Fibroblast of lung (primary cell): ENCODE results near the gene OSBPL9. TPM values are rescaled to one million over a fixed set of nuclear protein-coding genes. Genes with fewer than 3 reads are reported as not detected.

ENCODE experiments used
- DNase-seq, 2 donors: peaks; one replicate each; pipeline versions ENCODE4 v3.0.0 to v3.0.0-alpha.2; 2010; ENCODE audit warnings: low read depth in 2 of 2
- H2AFZ ChIP-seq: 2 replicates; pipeline ENCODE4 v1.5.1; 2012; ENCODE audit warnings: low read length, control low read depth, inconsistent platforms
- H3K27ac ChIP-seq: 2 replicates; pipeline ENCODE4 v1.5.1; 2011; ENCODE audit warnings: low read length, control low read depth; ENCODE audit not compliant: insufficient read depth
- H3K27me3 ChIP-seq: 2 replicates; pipeline ENCODE4 v1.5.1; 2011; ENCODE audit warnings: mild to moderate bottlenecking, low read length; ENCODE audit not compliant: control insufficient read depth, insufficient read depth
- H3K36me3 ChIP-seq: 2 replicates; pipeline ENCODE4 v1.5.1; 2011; ENCODE audit warnings: low read length; ENCODE audit not compliant: control insufficient read depth, insufficient read depth
- H3K4me1 ChIP-seq: 2 replicates; pipeline ENCODE4 v1.5.1; 2011; ENCODE audit warnings: low read length; ENCODE audit not compliant: control insufficient read depth, insufficient read depth; ENCODE audit errors: extremely low read depth
- H3K4me2 ChIP-seq: 2 replicates; pipeline ENCODE4 v1.5.1; 2011; ENCODE audit warnings: low read length, control low read depth; ENCODE audit not compliant: insufficient read depth; ENCODE audit errors: extremely low read depth
- H3K4me3 ChIP-seq, 4 experiments: fragments of 200-600 bp in 1 of 4; sonication (generic) in 1 of 4; replicated peaks in 1 of 4; 2 replicates each; pipeline ENCODE4 v1.5.1; 2011 to 2016; ENCODE audit warnings: low read length in 4 of 4, low read depth in 3 of 4, mild to moderate bottlenecking in 3 of 4, control low read depth in 2 of 4, inconsistent platforms in 1 of 4, mixed read lengths in 1 of 4; ENCODE audit not compliant: insufficient read depth in 1 of 4; ENCODE audit errors: control extremely low read depth in 1 of 4
- H3K79me2 ChIP-seq: 2 replicates; pipeline ENCODE4 v1.5.1; 2012; ENCODE audit warnings: mild to moderate bottlenecking, low read length, inconsistent platforms; ENCODE audit not compliant: control insufficient read depth, insufficient read depth
- H3K9ac ChIP-seq: 2 replicates; pipeline ENCODE4 v1.5.1; 2011; ENCODE audit warnings: mild to moderate bottlenecking, low read length, control low read depth; ENCODE audit not compliant: insufficient read depth
- H3K9me3 ChIP-seq: 2 replicates; pipeline ENCODE4 v1.5.1; 2012; ENCODE audit warnings: low read depth, low read length; ENCODE audit not compliant: control insufficient read depth, insufficient read depth
- H4K20me1 ChIP-seq: 2 replicates; pipeline ENCODE4 v1.5.1; 2011; ENCODE audit warnings: low read length; ENCODE audit not compliant: control insufficient read depth, insufficient read depth; ENCODE audit errors: extremely low read depth
- CTCF ChIP-seq, 2 donors: IDR thresholded peaks in 1 of 2; conservative IDR thresholded peaks in 1 of 2; 1 replicate in 1 of 2; 2 replicates in 1 of 2; pipeline ENCODE4 v1.5.1; 2011 to 2012; ENCODE audit warnings: low read length in 2 of 2, control low read depth in 1 of 2, inconsistent platforms in 1 of 2, low read depth in 1 of 2, mild to moderate bottlenecking in 1 of 2
- EZH2 ChIP-seq: IDR thresholded peaks from 2 replicates; pipeline ENCODE4 v1.5.1; 2012; ENCODE audit warnings: low read length, control low read depth, mild to moderate bottlenecking; ENCODE audit errors: missing control alignments
- polyA plus RNA-seq, 2 donors: library from polyadenylated mRNA; depleted of rRNA in 1 of 2; stranded (reverse) in 1 of 2; unstranded in 1 of 2; fragments of >200 nt; gene quantifications; 2 replicates each; pipeline ENCODE4 v1.2.1, GENCODE V29; 2011 to 2012; ENCODE audit warnings: missing spikeins in 1 of 2
- total RNA-seq: library from RNA; depleted of rRNA; stranded (reverse); fragments of >200 nt; gene quantifications from 2 replicates; pipeline ENCODE4 v1.2.1, GENCODE V29; 2014

Gene OSBPL9
- total and polyA plus RNA-seq, 2 donors (not counting 1 experiment from before 2014, with no cell fraction given): 62.5 to 90.7 TPM

GRCh38 chr1:51749151-51749550 is 132.3 kb downstream of the OSBPL9 start:
- Histone ChIP-seq H3K4me3 (no peak overlapping the region), H3K9ac (no peak overlapping the region), H3K36me3 (no peaks in the 10 kb centered on the region), H3K27me3 (no peaks in the 10 kb centered on the region), H3K27ac (no peak overlapping the region), H3K9me3 (no peaks in the 10 kb centered on the region), H3K4me2 (no peak overlapping the region), H3K79me2 (no peaks in the 10 kb centered on the region), H4K20me1 (no peaks in the 10 kb centered on the region), H3K4me1 (no peaks in the 10 kb centered on the region), H2AFZ (no peak overlapping the region)
- no peak for DNase-seq
- no peak for TF ChIP-seq CTCF (conservative IDR thresholded peaks at IDR 0.05 in 1 of 2, IDR thresholded peaks at IDR 0.05 in 1 of 2; ENCODE audit: low read depth in 1 of 2, low read length in 2 of 2)
- TF ChIP-seq EZH2: no peak

- H3K9me3 ChIP-seq: no peaks in the 10 kb centered on the region
- no peaks in the 10 kb centered on the region for H3K27me3 ChIP-seq
- H3K4me1 ChIP-seq: no peaks in the 10 kb centered on the region
- H3K36me3 ChIP-seq: no peaks in the 10 kb centered on the region
- no peak overlapping the region for H2AFZ ChIP-seq
- no peaks in the 10 kb centered on the region for H3K79me2 ChIP-seq
- H3K4me2 ChIP-seq: no peak overlapping the region
- no peak overlapping the region for H3K9ac ChIP-seq
- no peak for TF ChIP-seq CTCF (conservative IDR thresholded peaks at IDR 0.05 in 1 of 2, IDR thresholded peaks at IDR 0.05 in 1 of 2; ENCODE audit: low read depth in 1 of 2, low read length in 2 of 2)
- TF ChIP-seq EZH2: no peak
- H3K27ac ChIP-seq: no peak overlapping the region
- no peak overlapping the region for H3K4me3 ChIP-seq
- DNase-seq: peak; percentile 35 to 47
- H4K20me1 ChIP-seq: no peaks in the 10 kb centered on the region
Observed at GRCh38 chr1:51750218-51750617, 133.3 kb downstream of the OSBPL9 start.

- no peak overlapping the region for H3K27ac ChIP-seq
Observed at GRCh38 chr1:51750729-51751128, 133.8 kb downstream of the OSBPL9 start.

More at GRCh38 chr1:51750729-51751128, 133.8 kb downstream of the OSBPL9 start:
- no peak overlapping the region for H3K4me2 ChIP-seq
- no peaks in the 10 kb centered on the region for H3K27me3 ChIP-seq
- no peak overlapping the region for H3K9ac ChIP-seq
- H3K4me3 ChIP-seq: no peak overlapping the region
- no peaks in the 10 kb centered on the region for H3K79me2 ChIP-seq
- H2AFZ ChIP-seq: no peak overlapping the region
- no peaks in the 10 kb centered on the region for H3K9me3 ChIP-seq
- H3K36me3 ChIP-seq: no peaks in the 10 kb centered on the region
- TF ChIP-seq CTCF (conservative IDR thresholded peaks at IDR 0.05 in 1 of 2, IDR thresholded peaks at IDR 0.05 in 1 of 2; ENCODE audit: low read depth in 1 of 2, low read length in 2 of 2) (no peak), EZH2 (no peak)
- no peaks in the 10 kb centered on the region for H3K4me1 ChIP-seq
- DNase-seq: peak; percentile 19 to 54
- H4K20me1 ChIP-seq: no peaks in the 10 kb centered on the region
